Measurements from ENCODE around the gene ACTL6B.
"Not testable (repeated sequence)": the region's sequence is repeated elsewhere in the genome, so short reads cannot be mapped to it uniquely, and the experiment has no call there.

Gene ACTL6B

DNA sequence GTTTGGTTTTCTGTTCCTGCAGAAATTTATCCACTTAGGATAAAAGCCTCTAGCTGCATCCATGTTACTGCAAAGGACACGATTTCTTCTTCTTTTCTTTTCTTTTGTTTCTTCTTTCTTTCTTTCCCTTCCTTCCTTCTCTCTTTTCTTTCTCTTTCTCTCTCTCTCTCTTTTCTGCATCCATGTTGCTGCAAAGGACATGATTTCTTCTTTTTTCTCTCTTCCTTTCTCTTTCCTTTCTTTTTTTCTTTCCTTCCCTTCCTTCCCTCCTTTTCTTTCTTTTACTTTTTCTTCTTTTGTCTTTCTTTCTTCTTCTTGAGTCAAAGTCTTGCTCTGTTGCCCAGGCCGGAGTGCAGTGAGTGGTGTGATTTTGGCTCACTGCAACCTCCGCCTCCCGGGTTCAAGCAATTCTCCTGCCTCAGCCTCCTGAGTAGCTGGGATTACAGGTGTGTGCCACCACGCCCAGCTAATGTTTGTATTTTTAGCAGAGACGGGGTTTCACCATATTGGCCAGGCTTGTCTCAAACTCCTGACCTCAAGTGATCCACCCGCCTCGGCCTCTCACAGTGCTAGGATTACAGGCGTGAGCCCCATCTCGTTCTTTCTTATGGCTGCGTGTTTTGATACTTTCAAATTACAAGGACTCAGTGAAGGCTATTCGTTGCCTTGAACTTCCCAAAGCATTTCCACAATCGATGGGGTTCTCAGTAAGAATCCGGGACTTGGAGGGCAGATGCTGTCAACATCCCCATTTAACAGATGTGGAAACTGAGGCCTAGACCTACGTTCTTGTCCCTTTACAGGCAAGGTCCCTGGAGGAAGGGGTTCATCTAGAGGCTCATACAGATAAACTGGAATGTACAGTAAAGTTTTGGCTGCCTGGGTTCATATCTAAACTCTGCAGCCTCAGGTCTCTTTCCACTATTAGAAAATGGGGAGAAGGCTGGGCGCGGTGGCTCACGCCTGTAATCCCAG, 15.4 kb upstream of the ACTL6B start:
- no peak for DNase-seq

DNA sequence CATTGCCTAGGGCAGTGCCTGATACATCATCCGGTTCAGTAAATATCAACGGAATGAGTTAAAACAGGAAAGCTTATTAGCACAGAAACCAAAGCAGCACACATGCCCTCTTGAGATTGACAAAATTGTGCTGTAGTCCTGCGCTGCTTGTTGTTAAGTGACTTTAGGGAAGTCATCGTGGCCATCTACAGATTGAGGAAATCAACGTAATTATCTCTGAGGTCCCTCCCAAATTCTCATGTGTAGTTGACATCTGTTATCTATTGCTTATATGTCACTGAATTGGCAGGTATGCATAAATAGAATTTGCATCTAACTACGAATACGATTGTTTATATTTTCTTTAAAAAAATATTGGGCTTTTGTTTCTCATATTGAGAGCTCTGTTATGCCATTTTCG, 13.8 kb upstream of the ACTL6B start:
- DNase-seq: no peak

DNA sequence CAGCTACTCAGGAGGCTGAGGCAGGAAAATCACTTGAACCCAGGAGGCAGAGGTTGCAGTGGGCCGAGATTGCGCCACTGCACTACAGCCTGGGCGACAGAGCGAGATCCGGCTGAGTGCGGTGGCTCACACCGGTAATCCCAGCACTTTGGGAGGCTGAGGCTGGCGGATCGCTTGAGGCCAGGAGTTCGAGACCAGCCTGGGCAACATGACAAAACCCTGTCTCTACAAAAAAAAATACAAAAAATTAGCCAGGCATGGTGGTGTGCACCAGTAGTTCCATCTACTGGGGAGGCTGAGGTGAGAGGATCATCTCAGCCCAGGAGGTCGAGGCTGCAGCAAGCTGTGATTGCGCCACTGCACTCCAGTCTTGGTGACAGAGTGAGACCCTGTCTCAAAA, 12.9 kb upstream of the ACTL6B start:
- not testable (repeated sequence) for DNase-seq

DNA sequence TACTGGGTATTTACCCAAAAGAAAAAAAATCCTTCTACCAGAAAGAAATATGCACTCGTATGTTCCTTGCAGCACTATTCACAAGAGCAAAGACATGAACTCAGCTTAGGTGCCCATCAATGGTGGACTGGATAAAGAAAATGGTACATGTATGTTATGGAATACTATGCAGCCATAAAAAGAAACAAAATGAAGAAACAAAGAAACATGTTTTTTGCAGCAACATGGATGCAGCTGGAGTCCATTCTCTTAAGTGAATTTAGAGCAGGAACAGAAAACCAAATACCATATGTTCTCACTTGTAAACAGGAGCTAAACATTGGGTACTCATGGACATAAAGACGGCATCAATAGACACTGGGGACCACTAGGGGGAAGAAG, 11.8 kb upstream of the ACTL6B start:
- DNase-seq: no peak

DNA sequence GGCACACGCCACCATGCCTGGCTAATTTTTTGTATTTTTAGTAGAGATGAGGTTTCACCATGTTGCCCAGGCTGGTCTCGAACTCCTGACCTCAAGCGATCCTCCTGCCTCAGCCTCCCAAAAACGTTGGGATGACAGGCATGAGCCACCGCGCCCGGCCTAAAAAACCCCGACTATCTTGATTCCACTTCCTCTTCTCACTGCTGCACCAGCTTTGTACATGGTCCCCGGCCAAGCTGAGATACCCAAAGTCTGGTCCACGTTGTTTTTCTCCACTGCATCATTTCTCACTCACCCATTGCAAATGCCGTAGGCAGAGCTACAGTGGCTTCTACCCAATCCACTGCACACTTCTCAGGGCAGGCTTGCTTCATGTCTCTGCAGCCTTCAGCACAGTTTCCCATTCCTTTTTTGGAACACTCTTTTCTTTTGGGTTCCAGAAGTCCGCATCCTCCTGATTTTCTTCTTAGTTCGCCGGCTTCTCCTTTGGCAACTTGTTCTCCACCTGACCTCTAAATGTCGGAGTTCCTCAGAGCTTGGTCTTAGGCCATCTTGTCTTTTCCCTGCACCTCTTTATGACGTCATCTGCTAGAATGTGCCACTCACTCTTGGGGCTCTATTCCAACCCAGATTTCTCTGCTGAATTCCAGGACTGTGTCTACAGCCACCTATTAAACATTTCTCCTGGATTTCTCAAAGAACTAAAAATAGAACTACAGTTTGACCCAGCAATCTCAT, 11.3 kb upstream of the ACTL6B start:
- DNase-seq: no peak

DNA sequence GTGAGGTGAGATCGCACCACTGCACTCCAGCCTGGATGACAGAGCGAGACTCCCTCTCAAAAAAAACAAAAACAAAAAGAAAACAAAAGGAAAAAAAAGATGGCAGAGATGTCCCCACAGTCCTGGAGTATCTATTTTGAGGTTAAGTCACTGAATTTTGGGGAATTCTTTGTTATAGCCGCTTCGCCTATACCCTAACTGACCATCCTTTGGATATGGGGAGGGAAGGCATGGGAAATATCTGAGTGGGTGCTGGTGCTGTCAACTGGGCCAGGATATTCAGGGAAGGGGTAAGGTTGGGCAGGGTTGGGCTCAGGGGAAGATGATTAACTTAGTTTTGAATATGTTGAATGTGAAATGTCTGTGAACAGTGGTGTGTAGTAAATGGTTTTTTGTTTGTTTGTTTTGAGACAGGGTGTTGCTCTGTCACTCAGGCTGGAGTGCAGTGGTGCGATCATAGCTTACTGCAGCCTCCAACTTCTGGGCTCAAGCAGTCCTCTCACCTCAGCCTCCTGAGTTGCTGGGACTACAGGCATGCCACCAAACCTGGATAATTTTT, 9.0 kb upstream of the ACTL6B start:
- no peak for DNase-seq

DNA sequence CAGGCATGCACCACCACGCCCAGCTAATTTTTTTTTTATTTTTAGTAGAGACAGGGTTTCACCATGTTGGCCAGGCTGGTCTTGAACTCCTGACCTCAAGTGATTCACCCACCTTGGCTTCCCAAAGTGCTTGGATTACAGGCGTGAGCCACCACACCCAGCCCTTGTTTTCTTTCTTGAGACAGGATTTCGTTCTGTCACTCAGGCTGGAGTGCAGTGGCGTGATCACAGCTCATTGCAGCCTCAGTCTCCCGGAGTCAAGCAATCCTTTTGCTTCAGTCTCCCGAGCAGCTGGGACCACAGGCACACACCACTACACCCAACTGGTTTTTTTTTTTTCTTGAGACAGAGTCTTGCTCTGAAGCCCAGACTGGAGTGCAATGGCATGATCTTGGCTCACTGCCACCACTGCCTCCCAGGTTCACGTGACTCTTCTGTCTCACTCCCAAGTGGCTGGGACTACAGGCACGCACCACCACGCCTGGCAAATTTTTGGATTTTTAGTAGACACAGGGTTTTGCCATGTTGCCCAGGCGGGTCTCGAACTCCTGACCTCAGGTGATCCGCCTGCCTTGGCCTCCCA, 6.0 kb upstream of the ACTL6B start:
- not testable (repeated sequence) for DNase-seq

DNA sequence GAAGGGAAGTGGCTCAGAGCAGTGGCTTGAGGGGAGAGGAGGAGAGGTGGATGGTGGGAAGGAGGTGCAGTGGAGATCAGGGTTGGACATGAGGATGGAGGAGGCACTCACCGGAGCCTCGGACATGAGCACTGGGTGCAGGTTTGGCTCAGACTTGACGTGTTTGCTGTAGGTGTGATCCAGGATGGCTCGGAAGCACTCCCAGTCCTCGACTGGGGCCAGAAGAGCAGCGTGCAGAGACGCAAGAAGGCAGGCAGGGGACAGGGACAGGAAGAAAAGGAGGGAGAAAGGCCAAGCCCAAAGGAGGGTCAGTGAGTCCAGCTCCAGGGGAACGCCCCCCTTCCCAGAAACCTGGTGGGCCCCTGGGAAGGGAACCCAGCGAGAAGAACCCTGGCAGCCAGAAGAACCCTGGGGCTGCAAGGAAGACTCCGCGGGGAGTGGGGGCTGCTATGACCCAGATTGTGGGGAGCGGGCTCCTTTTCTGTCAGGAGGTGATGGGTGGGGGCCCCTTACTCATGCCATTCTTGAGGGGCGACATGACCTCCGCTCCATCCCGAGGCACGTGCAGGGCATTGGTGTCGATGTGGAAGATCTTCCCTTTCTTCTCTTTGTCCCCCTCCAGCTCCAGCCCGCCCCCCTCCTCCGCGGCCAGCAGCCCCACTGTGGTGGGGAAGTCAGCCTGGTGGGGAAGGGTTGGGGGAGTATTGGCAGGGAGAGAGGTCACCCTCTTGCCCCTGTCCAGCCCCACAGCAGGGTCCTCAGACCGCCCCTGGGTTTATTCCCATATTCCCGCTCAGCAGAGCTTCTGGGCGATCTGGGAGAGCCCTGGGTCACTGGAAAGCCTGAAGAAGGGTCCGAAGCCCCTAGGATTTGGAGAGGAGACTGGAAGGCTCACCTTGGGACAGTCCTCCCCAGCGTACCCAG, 1.1 kb downstream of the ACTL6B start:
- no peak for DNase-seq

DNA sequence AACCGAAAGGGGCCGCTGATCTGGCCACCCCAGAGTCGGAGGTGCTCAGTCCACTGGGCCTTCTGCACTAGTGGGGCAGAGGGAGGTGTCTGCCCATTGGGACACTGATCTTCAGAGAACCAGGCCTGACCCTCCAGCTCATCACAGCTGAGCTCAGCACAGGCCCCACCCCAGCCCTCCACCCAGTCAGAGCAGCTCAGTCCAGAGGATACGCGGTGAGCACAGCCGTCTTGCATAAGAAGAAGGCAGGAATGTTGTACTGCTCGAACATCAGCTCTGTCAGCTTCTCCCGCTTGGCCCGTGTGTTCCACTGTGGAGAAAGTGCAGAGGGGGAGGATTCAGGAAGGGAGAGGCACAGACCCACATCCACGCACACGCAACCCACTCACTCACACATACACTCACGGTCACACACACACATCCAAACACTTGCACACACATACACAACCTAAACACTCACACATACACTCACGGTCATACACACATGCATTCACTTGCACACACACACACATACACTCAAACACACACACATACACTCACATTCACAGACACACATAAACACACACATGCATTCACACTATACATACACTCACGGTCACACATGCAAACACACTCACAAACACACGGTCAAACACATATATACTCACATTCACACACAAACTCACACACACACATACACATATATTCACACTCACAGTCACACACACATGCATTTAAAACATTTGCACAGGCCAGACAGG, 6.3 kb downstream of the ACTL6B start:
- no peak for DNase-seq

DNA sequence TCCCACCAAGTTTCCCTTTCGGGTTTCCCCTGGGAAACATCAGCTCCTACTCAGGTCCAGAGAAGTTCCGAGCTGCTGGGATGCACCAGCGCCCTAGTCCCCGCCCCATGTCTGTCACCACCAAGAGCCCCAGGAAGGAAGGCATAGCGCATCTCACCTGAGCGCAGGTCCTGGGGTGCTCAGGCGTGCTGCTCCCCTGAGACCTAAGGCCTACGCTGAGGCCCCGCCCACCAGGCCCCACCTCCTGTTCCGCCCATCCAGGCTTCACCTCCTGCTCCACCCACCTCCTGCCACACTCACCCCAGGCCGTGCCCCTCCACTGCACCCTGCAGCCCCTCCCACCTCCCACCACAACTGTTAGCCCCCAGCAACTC, 13.7 kb downstream of the ACTL6B start:
- no peak for DNase-seq

DNA sequence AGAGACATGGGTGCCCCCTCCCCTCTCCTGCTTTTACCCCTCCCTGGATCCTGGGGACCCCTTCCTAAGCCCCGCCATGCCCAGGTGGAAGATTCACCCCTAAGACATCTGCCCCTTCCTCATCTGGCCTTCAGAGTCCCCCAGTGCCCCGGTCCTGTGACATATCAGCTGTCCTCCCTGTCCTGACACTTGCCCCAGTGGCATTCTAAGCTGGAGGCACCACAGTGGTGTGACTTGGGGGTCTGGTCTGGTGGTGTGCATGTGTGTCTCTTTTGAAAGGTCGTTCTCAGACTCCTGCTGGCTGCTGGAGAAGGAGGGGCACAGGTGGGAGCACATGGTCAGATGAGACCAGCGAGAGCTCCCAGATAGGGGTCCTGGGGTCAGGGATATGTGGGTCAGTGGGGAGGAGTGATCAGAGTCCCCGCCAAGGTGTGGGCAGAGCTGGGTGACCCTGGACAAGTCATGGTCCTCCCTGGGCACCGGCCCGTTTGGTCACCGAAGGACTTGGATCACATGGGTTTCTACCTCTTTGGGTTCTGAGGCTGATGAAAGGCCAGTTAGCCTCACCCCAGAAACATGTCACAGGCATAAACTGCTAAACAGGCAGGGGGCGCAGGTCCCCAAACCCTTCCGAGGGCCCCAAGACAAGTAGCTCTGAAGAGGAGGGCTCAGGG, 14.3 kb downstream of the ACTL6B start:
- DNase-seq: no peak

DNA sequence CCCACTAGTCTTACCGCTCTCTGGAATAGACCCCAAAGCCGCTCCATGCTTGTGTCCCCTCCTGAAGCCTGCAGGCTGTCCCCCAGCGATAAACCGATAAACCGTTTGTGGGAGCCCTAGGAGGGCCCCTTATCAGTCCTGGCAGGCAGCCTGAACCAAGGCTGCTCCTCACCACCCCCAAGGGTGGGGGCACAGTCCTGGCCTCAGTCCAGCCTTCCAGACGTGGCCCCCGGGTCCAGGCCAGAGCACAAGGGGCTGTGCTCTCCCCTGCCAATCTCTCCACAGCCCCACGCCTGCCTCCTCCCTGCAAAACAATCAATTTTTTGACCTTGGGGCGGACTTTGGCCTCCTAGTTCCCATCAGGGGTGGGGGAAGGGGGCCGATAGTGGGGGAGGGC, 14.8 kb downstream of the ACTL6B start, which contains the start of gene TFR2:
TFR2 (minus strand) TSS at position 90 of the 397 bp plus-strand sequence; CDS start at position 47, 43 bp downstream.
- DNase-seq: peak; percentile 47

DNA sequence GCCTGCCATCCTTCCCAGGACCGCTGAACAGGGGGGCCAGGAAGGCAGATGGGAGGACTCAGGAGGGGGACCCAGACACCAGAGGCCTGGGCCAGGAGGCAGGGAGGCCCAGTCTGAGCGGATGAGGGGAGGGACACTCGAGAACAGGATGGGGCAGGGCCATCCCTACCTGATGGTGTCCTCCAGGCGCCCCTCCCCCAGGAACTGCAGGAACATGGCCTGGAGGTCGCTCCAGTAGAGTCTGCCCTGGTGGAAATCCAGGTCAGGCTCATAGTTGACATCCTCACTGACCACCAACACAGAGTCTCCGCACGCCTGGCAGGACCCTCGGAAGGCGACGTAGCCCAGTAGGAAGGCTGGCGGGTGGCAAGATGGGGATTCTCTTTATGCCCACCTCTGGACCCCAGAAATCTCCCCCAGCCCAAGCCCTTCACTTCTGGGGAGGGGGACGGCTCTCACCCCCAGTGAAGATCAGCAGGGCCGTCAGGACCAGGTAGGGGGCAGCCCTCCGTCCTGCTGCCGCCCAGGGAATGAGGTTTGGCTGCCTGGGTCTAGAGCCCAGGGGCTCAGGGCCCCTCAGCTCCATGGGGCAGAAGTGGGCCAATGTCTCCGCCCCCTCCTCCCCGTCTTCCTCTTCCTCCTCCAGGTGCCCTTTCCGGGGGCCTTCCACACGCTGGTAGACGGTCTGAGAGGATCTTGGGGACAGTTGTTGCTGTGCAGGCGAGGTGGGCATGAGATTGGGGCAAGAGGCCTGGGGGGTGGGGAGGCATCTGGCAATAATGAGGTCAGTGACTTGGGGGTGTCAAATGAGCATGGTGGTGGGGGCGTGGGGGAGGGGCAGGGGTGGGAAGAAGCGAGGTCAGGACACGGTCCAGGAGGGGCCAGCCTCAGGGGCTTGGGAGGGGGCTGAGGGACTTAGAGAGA, 15.5 kb downstream of the ACTL6B start:
- no peak for DNase-seq

DNA sequence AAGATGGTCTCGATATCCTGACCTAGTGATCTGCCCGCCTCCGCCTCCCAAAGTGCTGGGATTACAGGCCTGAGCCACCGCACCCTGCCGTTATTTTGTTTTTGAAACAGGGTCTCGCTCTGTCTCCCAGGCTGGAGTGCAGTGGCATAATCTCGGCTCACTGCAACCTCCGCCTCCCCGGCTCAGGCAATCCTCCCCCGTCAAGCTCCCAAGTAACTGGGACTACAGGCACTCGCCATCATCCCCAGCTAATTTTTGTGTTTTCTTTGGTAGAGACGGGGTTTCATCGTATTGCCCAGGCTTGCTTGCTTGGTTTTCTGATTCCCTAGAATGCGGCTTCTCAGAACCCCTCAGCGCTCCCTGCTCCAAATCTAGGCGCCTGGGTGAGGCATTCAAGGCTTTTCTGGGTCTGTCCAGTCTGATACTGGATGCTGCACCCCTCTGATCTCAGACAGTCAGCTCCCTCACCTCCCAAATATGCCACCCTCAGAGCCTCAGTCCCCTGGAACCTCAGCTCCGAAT, 16.2 kb downstream of the ACTL6B start:
- DNase-seq: no peak

DNA sequence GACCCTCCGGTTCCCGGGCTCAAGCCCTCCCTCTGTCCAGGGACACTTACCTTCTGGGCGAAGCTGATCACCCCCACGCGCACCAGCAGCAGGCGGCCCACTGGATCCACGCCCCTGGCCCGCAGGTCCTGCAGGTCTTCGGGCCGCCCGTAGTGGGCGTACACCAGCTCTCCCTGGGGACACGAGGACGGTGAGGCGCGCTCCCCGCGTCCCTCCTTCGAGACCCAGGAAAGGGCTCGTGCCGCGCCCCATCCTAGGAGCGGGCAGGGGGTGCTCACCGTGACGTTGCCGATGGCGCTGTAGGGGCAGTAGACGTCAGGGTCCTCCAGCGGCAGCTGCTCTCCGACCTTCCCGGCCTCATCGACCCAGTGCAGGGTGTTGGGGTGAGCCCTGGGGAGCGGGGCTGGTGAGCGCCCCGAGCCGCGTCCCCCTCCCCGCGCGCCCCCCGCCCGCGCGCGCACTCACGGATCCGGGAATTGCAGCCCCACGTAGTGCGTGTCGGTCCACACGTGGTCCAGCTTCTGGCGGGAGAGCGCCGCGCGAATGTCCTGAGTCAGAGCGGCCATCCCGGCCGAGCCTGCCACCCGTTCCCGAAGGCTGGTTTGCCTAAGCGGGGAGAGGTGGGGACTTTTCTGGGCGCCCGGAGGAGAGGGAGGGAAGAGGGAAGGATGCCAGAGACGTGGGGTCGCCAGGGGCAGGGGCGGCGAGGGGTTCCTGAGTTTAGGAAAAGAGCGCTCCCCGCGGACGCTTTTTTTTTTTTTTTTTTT, 23.1 kb downstream of the ACTL6B start:
- peak; percentile 57 for DNase-seq

DNA sequence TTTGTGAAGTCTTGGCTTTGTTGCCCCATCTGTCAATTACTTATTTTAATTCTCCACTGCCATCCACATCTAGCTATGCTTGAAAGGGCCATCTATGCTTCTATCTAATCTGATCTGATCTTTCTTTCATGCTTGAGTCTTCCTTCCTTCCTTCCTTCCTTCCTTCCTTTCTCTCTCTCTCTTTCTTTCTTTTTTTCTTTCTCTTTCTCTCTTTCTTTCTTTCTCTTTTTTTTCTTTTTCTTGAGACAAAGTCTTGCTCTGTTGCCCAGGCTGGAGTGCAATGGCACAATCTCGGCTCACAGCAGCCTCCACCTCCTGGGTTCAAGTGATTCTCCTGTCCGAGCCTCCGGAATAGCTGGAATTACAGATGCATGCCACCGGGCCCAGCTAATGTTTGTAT, 26.2 kb downstream of the ACTL6B start:
- no peak for DNase-seq

DNA sequence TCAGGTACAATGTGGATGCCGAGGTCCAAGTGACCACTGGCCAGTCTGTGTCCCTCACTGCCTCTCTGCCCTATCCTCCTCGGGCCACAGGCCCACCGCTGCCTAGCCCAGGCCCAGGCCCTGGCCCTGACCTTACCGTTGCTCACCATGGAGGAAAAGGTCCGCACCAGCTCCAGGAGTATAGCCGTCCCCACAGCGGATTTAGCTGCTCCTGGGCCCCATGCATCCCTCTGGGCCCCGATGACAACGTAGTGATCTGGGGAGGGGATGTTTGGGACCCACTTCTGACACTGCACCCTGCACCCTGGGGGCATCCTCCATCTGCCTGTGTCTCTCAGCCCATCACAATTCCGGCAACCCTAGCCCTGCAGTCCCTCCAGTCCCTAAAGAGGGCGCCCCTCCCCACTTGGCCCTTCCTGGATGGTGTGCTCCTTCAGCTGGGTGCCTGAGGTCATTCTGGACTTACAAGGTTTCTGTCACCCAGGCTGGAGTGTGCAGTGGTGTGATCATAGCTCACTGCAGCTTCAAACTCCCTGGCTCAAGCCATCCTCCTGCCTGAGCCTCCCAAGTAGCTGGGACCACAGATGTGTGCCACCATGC, 27.0 kb downstream of the ACTL6B start:
- no peak for DNase-seq

DNA sequence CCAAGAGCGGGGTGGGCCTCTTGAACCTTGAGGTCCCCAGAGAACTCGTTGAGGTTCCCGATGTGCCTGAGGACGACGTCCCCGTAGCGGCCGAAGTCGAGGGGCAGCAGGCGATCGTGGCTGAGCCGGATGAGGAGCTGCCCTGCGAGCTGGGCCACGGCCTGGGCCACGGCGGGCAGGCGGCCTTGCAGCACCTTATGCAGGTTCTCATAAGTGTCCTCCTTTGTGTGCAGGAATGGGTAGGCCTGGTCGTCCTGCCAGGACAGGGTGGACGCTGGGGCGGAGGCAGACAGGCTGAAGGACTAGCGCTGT, 29.1 kb downstream of the ACTL6B start:
- no peak for DNase-seq

Measured in femur (tissue), 1 donor.